ENCODE results near the gene UCHL3. TPM values are rescaled to one million over a fixed set of nuclear protein-coding genes. Genes with fewer than 3 reads are reported as not detected.

The UCHL3 gene
- total RNA-seq, 1 experiment from 2014 or later: 59.2 TPM

DNA sequence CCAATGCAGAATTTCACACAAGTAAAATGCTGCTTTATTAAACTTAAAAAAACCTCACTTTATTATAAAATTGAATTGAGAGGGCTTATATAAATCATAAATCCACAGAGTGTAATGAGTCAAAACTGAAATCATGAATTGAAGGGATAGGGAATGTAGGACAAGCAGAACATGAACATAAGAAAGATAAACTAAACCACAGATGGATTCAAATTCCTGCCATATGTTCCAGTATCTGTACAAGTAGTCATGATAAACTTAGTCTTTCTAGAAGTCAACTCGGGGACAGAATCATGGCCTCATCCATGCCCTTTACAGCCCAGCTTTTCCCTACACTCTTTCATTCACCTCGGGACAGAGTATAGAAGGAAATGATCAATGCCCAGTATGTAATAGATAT is 103.1 kb downstream of the UCHL3 start:
- no peaks in the 10 kb centered on the region for H3K9me3 ChIP-seq (replicated peaks)
- no peaks in the 10 kb centered on the region for H3K36me3 ChIP-seq
- no peak overlapping the region for H3K27ac ChIP-seq
- H3K4me3 ChIP-seq: no peak overlapping the region
- no peaks in the 10 kb centered on the region for H3K27me3 ChIP-seq
- no peak for DNase-seq
- H3K4me1 ChIP-seq: no peaks in the 10 kb centered on the region

Other genes starting within 250 kb of the UCHL3 start
- gene TBC1D4, start 67.6 kb upstream of the UCHL3 start, total RNA-seq (2014; rRNA removed; shearing (Covaris generic)): 16.9 and 18.4 TPM in 2 replicates
- 114 and 131 TPM in 2 replicates for gene COMMD6, start 11.9 kb upstream of the UCHL3 start, total RNA-seq (2014; rRNA removed; shearing (Covaris generic))
- gene LMO7, start 86.5 kb downstream of the UCHL3 start, total RNA-seq (2014; rRNA removed; shearing (Covaris generic)): 97.2 and 102 TPM in 2 replicates

All from SJCRH30 (cell line).